Transverse colon (tissue), 4 donors: ENCODE results near the gene GNG7. TPM values are rescaled to one million over a fixed set of nuclear protein-coding genes. Genes with fewer than 3 reads are reported as not detected.
"Not testable (repeated sequence)": the region's sequence is repeated elsewhere in the genome, so short reads cannot be mapped to it uniquely, and the experiment has no call there.

ENCODE experiments used
- DNase-seq: peaks from one replicate; pipeline ENCODE4 v3.0.0-alpha.2; 2019
- H3K27ac ChIP-seq, 4 donors: fragments of 200-600 bp; sonication (generic); 2 replicates each; pipeline ENCODE4 v1.5.1; 2016 to 2018; ENCODE audit warnings: inconsistent platforms in 4 of 4
- H3K27me3 ChIP-seq: fragments of 200-600 bp; sonication (generic); 2 replicates; pipeline ENCODE4 v1.5.1; 2017; ENCODE audit warnings: inconsistent platforms
- H3K36me3 ChIP-seq, 4 donors: fragments of 200-600 bp; sonication (generic); 2 replicates each; pipeline ENCODE4 v1.5.1; 2017 to 2019; ENCODE audit warnings: inconsistent platforms in 4 of 4
- H3K4me1 ChIP-seq, 4 donors: fragments of 200-600 bp; sonication (generic); 2 replicates each; pipeline ENCODE4 v1.5.1; 2017 to 2020; ENCODE audit warnings: inconsistent platforms in 4 of 4
- H3K4me3 ChIP-seq, 4 donors: fragments of 200-600 bp; sonication (generic); 1 replicate in 1 of 4; 2 replicates in 3 of 4; pipeline versions ENCODE4 v1.5.1 to v1.6.1; 2017 to 2019; ENCODE audit warnings: inconsistent platforms in 4 of 4
- H3K9me3 ChIP-seq, 2 donors: fragments of 200-600 bp; sonication (generic); 2 replicates each; pipeline ENCODE4 v1.5.1; 2017 to 2019; ENCODE audit warnings: inconsistent platforms in 2 of 2
- EP300 ChIP-seq: sonication (generic); formaldehyde crosslinking; IDR thresholded peaks from one replicate; pipeline ENCODE4 v1.6.1; 2017; ENCODE audit warnings: antibody characterized with exemption, low read depth
- POLR2A ChIP-seq: fragments of 450-650 bp; IDR thresholded peaks from one replicate; pipeline ENCODE4 v1.6.1; 2016; ENCODE audit warnings: antibody characterized with exemption, mild to moderate bottlenecking, moderate library complexity
- POLR2AphosphoS5 ChIP-seq, 3 donors: sonication (generic); formaldehyde crosslinking; IDR thresholded peaks; one replicate each; pipeline ENCODE4 v1.6.1; 2016; ENCODE audit warnings: antibody characterized with exemption in 3 of 3
- WGBS, 2 donors: methylation state at CpG; one replicate each; pipeline ENCODE4 v1.1.5; 2018; ENCODE audit warnings: low coverage in 1 of 2; 5-methylcytosine and 5-hydroxymethylcytosine counted together
- in situ Hi-C, 4 donors: fragments of 200-750 bp; cut with MboI; loops; one replicate each; pipeline versions ENCODE4 v1.15.0 to v1.15.1; 2017; ENCODE audit warnings: low sequenced_read_pairs in 3 of 4, low pct_ligation_motif_present in 1 of 4, low pct_unique_long_range_greater_than_20kb in 1 of 4
- intact Hi-C: fragments of 100-400 bp; cut with DNase I; formaldehyde crosslinking; loops from one replicate; pipeline ENCODE4 v1.15.1; 2023; ENCODE audit warnings: low total_unique reads
- total RNA-seq, 4 donors: library from RNA; depleted of rRNA; stranded (reverse); fragments of >200 nt; gene quantifications; one replicate each; pipeline ENCODE4 v1.1.0, GENCODE V29; 2016
- TF ChIP-seq, protein P1 (sequence below), 5 experiments: fragments of 200-600 bp in 3 of 5; fragments of 450-650 bp in 2 of 5; sonication (generic) in 3 of 5; IDR thresholded peaks; 1 replicate in 2 of 5; 2 replicates in 3 of 5; pipeline ENCODE4 v1.5.1; 2016 to 2017; ENCODE audit warnings: antibody characterized with exemption in 5 of 5, inconsistent platforms in 3 of 5, mild to moderate bottlenecking in 2 of 5, moderate library complexity in 1 of 5

Gene GNG7
- total RNA-seq, 4 donors from 2014 or later, result 1.6 to 13.1 (median 4.0) TPM

DNA sequence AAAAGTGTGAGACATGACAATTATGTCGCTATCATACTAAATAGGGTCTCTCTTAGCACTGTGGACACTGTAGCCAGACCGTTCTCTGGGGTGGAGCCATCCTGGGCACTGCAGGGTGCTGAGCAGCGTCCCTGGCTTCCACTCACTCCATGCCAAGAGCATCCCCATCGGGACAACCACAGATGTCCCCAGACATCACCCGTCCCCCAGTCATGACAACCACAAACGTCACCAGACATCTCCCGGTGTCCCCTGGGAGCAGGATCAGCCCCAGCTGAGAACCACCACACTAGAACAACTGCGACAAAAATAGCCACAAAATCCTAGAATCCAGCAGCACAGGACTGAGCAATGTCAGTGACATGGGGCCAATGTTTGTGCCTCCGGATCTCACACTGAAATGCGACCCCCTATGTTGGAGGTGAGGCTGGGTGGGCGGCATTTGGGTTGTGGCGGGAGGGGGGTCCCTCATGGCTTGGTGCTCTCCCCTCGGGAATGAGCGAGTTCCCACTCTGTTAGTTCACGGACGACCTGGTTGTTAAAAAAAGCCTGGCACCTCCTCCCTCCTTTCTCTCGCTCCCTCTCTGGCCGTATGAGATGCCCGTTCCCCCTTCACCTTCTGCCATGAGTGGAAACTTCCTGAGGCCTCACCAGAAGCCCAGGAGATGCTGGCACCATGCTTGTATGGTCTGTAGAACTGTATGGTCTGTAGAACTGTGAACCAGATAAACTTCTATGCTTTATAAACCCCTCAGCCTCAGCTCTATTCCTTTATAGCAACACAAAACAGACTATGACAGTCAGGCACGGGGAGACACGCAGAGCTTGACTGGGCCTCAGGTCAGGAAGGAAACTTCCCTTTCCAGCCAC lies 132.7 kb downstream of the GNG7 start:
- intact Hi-C loops (no loop called here), in situ Hi-C loops (no loop called here)
- no peak for DNase-seq
- no peak overlapping the region for H3K27ac ChIP-seq
- whole genome bisulfite sequencing, 2 donors, result 88% methylated on average over 21 of the region's 21 CpGs; no CpG with 5 or more reads in 1 of the 2 donors
- no peaks in the 10 kb centered on the region for H3K9me3 ChIP-seq
- no peaks in the 10 kb centered on the region for H3K36me3 ChIP-seq
- no peak overlapping the region for H3K4me3 ChIP-seq
- no peak for TF ChIP-seq EP300
- TF ChIP-seq POLR2AphosphoS5 (IDR thresholded peaks at IDR 0.05), result no peak
- TF ChIP-seq POLR2A, result no peak
- TF ChIP-seq, protein P1, sequence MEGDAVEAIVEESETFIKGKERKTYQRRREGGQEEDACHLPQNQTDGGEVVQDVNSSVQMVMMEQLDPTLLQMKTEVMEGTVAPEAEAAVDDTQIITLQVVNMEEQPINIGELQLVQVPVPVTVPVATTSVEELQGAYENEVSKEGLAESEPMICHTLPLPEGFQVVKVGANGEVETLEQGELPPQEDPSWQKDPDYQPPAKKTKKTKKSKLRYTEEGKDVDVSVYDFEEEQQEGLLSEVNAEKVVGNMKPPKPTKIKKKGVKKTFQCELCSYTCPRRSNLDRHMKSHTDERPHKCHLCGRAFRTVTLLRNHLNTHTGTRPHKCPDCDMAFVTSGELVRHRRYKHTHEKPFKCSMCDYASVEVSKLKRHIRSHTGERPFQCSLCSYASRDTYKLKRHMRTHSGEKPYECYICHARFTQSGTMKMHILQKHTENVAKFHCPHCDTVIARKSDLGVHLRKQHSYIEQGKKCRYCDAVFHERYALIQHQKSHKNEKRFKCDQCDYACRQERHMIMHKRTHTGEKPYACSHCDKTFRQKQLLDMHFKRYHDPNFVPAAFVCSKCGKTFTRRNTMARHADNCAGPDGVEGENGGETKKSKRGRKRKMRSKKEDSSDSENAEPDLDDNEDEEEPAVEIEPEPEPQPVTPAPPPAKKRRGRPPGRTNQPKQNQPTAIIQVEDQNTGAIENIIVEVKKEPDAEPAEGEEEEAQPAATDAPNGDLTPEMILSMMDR (IDR thresholded peaks at IDR 0.05), result no peak
- peaks cover 0 to 9% (median 5%) of the 10 kb centered on the region in 4 donors for H3K4me1 ChIP-seq
- no peaks in the 10 kb centered on the region for H3K27me3 ChIP-seq

DNA sequence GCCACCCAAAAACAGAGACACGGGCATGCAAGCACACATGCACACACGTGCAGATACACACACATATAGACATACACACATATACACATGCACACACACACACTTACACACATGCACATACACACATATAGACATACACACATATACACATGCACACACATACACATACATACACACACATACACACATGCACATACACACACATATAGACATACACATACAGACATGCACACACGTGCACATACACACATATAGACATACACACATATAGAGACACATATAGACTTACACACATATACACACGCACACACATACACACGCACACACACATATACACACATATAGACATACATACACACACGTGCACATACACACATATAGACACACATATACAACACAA lies 134.5 kb downstream of the GNG7 start:
- Histone ChIP-seq H3K36me3 (no peaks in the 10 kb centered on the region), H3K27me3 (no peaks in the 10 kb centered on the region), H3K9me3 (no peaks in the 10 kb centered on the region), H3K4me3 (no peak overlapping the region), H3K27ac (no peak overlapping the region), H3K4me1 (peaks cover 0 to 7% (median 4%) of the 10 kb centered on the region in 4 donors)
- in situ Hi-C loops, result no loop called here
- TF ChIP-seq EP300 (no peak), POLR2A (no peak), POLR2AphosphoS5 (IDR thresholded peaks at IDR 0.05) (no peak)
- TF ChIP-seq, protein P1 (IDR thresholded peaks at IDR 0.05), result no peak
- WGBS, 2 donors, result 19 to 76% methylated on average over 2 to 6 of the region's 6 CpGs
- no peak for DNase-seq
- intact Hi-C loops, result no loop called here

DNA sequence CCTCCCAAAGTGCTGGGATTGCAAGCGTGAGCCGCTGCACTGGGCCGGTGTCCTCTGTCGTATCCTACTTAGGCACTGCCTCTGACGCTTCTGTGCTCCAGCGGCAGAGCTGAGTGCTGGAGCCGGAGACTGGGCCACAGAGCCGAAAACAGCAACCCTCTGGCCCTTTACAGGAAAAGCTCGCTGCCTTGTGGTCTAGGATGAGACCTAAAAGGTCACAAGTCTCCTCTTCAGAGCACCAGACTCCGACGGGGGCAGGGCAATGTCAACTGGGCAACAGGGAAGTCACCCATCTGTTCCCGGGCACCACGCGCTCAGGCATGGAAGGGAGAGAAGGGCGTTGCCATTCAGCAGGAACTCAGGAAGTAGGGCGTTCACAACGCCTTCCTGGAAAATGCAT lies 134.9 kb downstream of the GNG7 start:
- Histone ChIP-seq H3K4me1 (peaks cover 0 to 7% (median 4%) of the 10 kb centered on the region in 4 donors), H3K4me3 (no peak overlapping the region), H3K27me3 (no peaks in the 10 kb centered on the region), H3K36me3 (no peaks in the 10 kb centered on the region), H3K9me3 (no peaks in the 10 kb centered on the region), H3K27ac (peak overlapping the region; percentile 33 to 61 (median 34))
- 73 to 83% methylated on average over 3 to 17 of the region's 17 CpGs for WGBS, 2 donors
- in situ Hi-C loops, result no loop called here
- intact Hi-C loops, result no loop called here
- TF ChIP-seq POLR2A (no peak), EP300 (peak; percentile 37), POLR2AphosphoS5 (IDR thresholded peaks at IDR 0.05) (peak; percentile 14 to 68 (median 35))
- TF ChIP-seq, protein P1 (IDR thresholded peaks at IDR 0.05), result no peak
- peak; percentile 65 for DNase-seq

DNA sequence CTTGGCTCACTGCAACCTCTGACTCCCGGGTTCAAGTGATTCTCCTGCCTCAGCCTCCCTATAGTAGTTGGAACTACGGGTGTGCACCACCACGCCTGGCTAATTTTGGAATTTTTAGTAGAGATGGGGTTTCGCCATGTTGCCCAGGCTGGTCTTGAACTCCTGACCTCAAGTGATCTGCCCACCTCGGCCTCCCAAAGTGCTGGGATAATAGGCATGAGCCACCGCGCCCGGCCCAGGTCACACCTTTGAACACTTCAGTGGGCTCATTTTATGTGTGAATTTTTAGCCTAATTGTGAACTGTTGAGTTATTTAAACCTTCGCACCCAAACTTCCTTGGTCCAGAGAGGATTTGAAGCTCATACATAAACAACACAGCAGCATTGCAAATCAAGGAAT lies 138.9 kb downstream of the GNG7 start:
- not testable (repeated sequence) for H3K27me3 ChIP-seq

More for the DNA sequence above, 138.9 kb downstream of the GNG7 start:
- in situ Hi-C loops, H3K27ac ChIP-seq, intact Hi-C loops, DNase-seq, H3K4me1 ChIP-seq, H3K9me3 ChIP-seq, H3K36me3 ChIP-seq, H3K4me3 ChIP-seq: not testable (repeated sequence)
- 89 to 100% methylated on average over 1 to 9 of the region's 9 CpGs for WGBS, 2 donors
